ENCODE data around the gene ARL3.
"Not testable (repeated sequence)": the region's sequence is repeated elsewhere in the genome, so short reads cannot be mapped to it uniquely, and the experiment has no call there.

ARL3 gene

GRCh38 chr10:102713814-102714620 lies at the start of gene ARL3:
Gene ARL3 (minus strand): TSS chr10:102714397. CDS start chr10:102714275, 122 bp downstream.
- peak; percentile 86 for DNase-seq

- DNase-seq: no peak
Measured at GRCh38 chr10:102763037-102763607, 48.9 kb upstream of the ARL3 start.

- DNase-seq: no peak
Measured at GRCh38 chr10:102762401-102763015, 48.3 kb upstream of the ARL3 start.

GRCh38 chr10:102761981-102762380 lies 47.8 kb upstream of the ARL3 start:
- no peak for DNase-seq

- no peak for DNase-seq
Measured at GRCh38 chr10:102759497-102760210, 45.5 kb upstream of the ARL3 start.

- not testable (repeated sequence) for DNase-seq
Measured at GRCh38 chr10:102758933-102759262, 44.7 kb upstream of the ARL3 start.

GRCh38 chr10:102758240-102758932 lies 44.2 kb upstream of the ARL3 start:
- DNase-seq: no peak

GRCh38 chr10:102757323-102757722 lies 43.1 kb upstream of the ARL3 start:
- no peak for DNase-seq

- no peak for DNase-seq
Measured at GRCh38 chr10:102753718-102754117, 39.5 kb upstream of the ARL3 start.

GRCh38 chr10:102752934-102753664 lies 38.9 kb upstream of the ARL3 start:
- no peak for DNase-seq

GRCh38 chr10:102752266-102752930 lies 38.2 kb upstream of the ARL3 start:
- DNase-seq: no peak

GRCh38 chr10:102745157-102745556 lies 31.0 kb upstream of the ARL3 start:
- DNase-seq: no peak

- no peak for DNase-seq
Measured at GRCh38 chr10:102744374-102745051, 30.3 kb upstream of the ARL3 start.

GRCh38 chr10:102743588-102744373 lies 29.6 kb upstream of the ARL3 start, which contains the start of gene WBP1L:
Gene WBP1L (plus strand): TSS chr10:102743948. CDS start chr10:102744054, 106 bp downstream.
- DNase-seq: peak; percentile 93

- DNase-seq: no peak
Measured at GRCh38 chr10:102743078-102743587, 28.9 kb upstream of the ARL3 start.

GRCh38 chr10:102742313-102742712 lies 28.1 kb upstream of the ARL3 start:
- DNase-seq: not testable (repeated sequence)

GRCh38 chr10:102741726-102742237 lies 27.6 kb upstream of the ARL3 start:
- no peak for DNase-seq

GRCh38 chr10:102740229-102740628 lies 26.0 kb upstream of the ARL3 start:
- no peak for DNase-seq

- no peak for DNase-seq
Measured at GRCh38 chr10:102738692-102739121, 24.5 kb upstream of the ARL3 start.
